KMS-11 (cell line): ENCODE measurements around the gene C1orf53.

Experiments used
- H2AFZ ChIP-seq: fragments of 200-600 bp; sonication (generic); 2 replicates; pipeline ENCODE4 v1.6.1; 2016; ENCODE audit warnings: antibody characterized with exemption, mixed run types, low read depth
- H3K27ac ChIP-seq: fragments of 200-600 bp; sonication (generic); 2 replicates; pipeline ENCODE4 v1.6.1; 2016; ENCODE audit warnings: mild to moderate bottlenecking, mixed run types
- H3K27me3 ChIP-seq: fragments of 200-600 bp; sonication (generic); 2 replicates; pipeline ENCODE4 v1.6.1; 2017; ENCODE audit warnings: mild to moderate bottlenecking, low read depth, mixed run types, moderate library complexity; ENCODE audit not compliant: insufficient read depth
- H3K36me3 ChIP-seq: fragments of 200-600 bp; sonication (generic); 2 replicates; pipeline ENCODE4 v1.6.1; 2017; ENCODE audit warnings: mild to moderate bottlenecking, mixed run types; ENCODE audit not compliant: insufficient read depth
- H3K4me1 ChIP-seq: fragments of 200-600 bp; sonication (generic); 2 replicates; pipeline ENCODE4 v1.6.1; 2016; ENCODE audit warnings: mild to moderate bottlenecking, low read depth, mixed run types; ENCODE audit not compliant: poor library complexity, severe bottlenecking
- H3K4me2 ChIP-seq: fragments of 200-600 bp; sonication (generic); 2 replicates; pipeline ENCODE4 v1.7.0; 2016; ENCODE audit warnings: mild to moderate bottlenecking, mixed run types
- H3K4me3 ChIP-seq: fragments of 200-600 bp; sonication (generic); IDR thresholded peaks from 2 replicates; pipeline ENCODE4 v1.6.1; 2017; ENCODE audit warnings: low read depth, low read length, mixed read lengths; ENCODE audit not compliant: insufficient read depth
- H3K79me2 ChIP-seq: fragments of 200-600 bp; sonication (generic); 2 replicates; pipeline ENCODE4 v1.6.1; 2016; ENCODE audit warnings: low read depth, mixed run types; ENCODE audit not compliant: insufficient read depth
- H3K9ac ChIP-seq: fragments of 200-600 bp; sonication (generic); 2 replicates; pipeline ENCODE4 v1.6.1; 2016; ENCODE audit warnings: mild to moderate bottlenecking, mixed run types
- H4K20me1 ChIP-seq: fragments of 200-600 bp; sonication (generic); 2 replicates; pipeline ENCODE4 v1.6.1; 2016; ENCODE audit warnings: mild to moderate bottlenecking, mixed run types; ENCODE audit not compliant: insufficient read depth
- CTCF ChIP-seq: fragments of 200-600 bp; sonication (generic); conservative IDR thresholded peaks from 2 replicates; pipeline ENCODE4 v1.6.1; 2017; ENCODE audit warnings: low read depth, mild to moderate bottlenecking, antibody characterized with exemption, low read length, moderate library complexity, mixed read lengths

C1orf53 gene

GRCh38 chr1:197922070-197922390 lies 19.6 kb downstream of the C1orf53 start:
- no peak overlapping the region for H2AFZ ChIP-seq
- H3K4me3 ChIP-seq = no peak overlapping the region
- no peaks in the 10 kb centered on the region for H3K36me3 ChIP-seq
- 0 out of 2 replicates have a peak, but pooled peaks cover 2% of the 10 kb centered on the region for H3K27me3 ChIP-seq
- no peak overlapping the region for H3K27ac ChIP-seq
- H3K9ac ChIP-seq = no peak overlapping the region
- no peaks in the 10 kb centered on the region for H3K79me2 ChIP-seq
- H3K4me2 ChIP-seq = no peak overlapping the region
- H4K20me1 ChIP-seq = no peaks in the 10 kb centered on the region
- no peak for TF ChIP-seq CTCF
- no peaks in the 10 kb centered on the region for H3K4me1 ChIP-seq

- Histone ChIP-seq H3K4me2 (no peak overlapping the region), H3K9ac (no peak overlapping the region), H4K20me1 (no peaks in the 10 kb centered on the region), H3K36me3 (no peaks in the 10 kb centered on the region), H3K4me1 (no peaks in the 10 kb centered on the region), H2AFZ (no peak overlapping the region), H3K27me3 (no peaks in the 10 kb centered on the region), H3K27ac (no peak overlapping the region), H3K4me3 (no peak overlapping the region), H3K79me2 (no peaks in the 10 kb centered on the region)
- no peak for TF ChIP-seq CTCF
These were observed 20.6 kb downstream of the C1orf53 start for GRCh38 chr1:197923038-197923437.

- Histone ChIP-seq H4K20me1 (no peaks in the 10 kb centered on the region), H3K79me2 (no peaks in the 10 kb centered on the region), H3K36me3 (no peaks in the 10 kb centered on the region), H3K4me2 (no peak overlapping the region), H3K27ac (no peak overlapping the region), H2AFZ (no peak overlapping the region), H3K4me3 (no peak overlapping the region), H3K9ac (no peak overlapping the region), H3K4me1 (peaks cover 3% of the 10 kb centered on the region), H3K27me3 (no peaks in the 10 kb centered on the region)
- peak; percentile 93 for TF ChIP-seq CTCF
These were observed 22.2 kb downstream of the C1orf53 start for GRCh38 chr1:197924516-197925123.

- no peak overlapping the region for H3K27ac ChIP-seq
- H3K9ac ChIP-seq = no peak overlapping the region
- no peaks in the 10 kb centered on the region for H3K79me2 ChIP-seq
- no peak overlapping the region for H3K4me3 ChIP-seq
- H3K27me3 ChIP-seq = no peaks in the 10 kb centered on the region
- no peaks in the 10 kb centered on the region for H4K20me1 ChIP-seq
- no peaks in the 10 kb centered on the region for H3K36me3 ChIP-seq
- H3K4me2 ChIP-seq = peak overlapping the region; percentile 54; the same call in 1 of the 2 replicates
- peaks cover 3% of the 10 kb centered on the region for H3K4me1 ChIP-seq
- H2AFZ ChIP-seq = peak overlapping the region; percentile 57
- TF ChIP-seq CTCF = no peak
These were observed 25.7 kb downstream of the C1orf53 start for GRCh38 chr1:197927908-197928665.
